HS-27A (cell line): ENCODE data around the gene WDFY3.
"Not testable (repeated sequence)": the region's sequence is repeated elsewhere in the genome, so short reads cannot be mapped to it uniquely, and the experiment has no call there.

ENCODE experiments used
- DNase-seq: peaks from one replicate; pipeline ENCODE4 v3.0.0-alpha.2; 2012; ENCODE audit warnings: low read depth, missing footprints

WDFY3 gene

DNA sequence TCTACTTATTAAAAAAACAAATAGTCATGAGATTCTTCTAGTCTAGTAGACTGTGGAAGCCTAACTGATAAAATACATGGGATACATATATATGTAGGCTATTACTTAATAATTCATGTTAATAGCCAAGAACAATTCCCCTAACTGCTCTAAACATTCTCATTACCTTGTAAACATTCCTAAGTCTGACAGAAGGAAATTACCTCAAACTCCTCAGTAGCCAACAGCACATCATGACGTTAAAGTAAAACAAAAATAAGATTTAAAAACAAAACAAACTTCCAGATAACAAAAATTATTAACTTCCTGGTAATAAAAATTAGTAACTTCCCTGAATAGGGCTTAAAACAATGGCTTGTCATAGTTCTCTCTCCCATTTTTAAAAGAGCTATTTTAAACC lies 109.2 kb downstream of the WDFY3 start:
- DNase-seq = no peak

DNA sequence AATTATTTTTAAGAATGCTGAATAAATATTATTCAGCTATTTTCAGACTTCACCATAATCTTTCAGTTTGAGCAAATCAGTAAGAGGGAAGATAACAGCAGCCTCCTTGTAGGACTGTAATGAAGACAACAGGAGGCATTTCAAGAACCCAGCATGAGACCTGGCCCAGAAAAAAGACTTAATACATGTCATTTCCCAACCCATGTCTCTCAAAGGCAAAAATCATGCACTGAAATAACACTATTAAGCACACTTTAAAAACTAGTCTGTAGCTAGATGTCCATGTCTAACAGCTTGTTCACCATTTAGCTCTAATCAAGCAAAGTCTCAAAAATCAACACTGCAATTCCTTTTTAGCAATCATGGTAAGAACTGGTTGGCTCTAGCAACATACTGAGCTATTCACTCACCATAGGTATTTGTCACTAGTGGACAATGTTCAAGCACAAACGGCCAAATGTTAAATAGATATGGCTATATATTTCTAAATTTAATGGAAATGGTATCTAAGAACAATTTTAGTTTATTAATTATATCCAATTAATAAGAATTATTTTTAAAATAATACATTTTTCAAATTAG lies 109.9 kb downstream of the WDFY3 start:
- DNase-seq = no peak

DNA sequence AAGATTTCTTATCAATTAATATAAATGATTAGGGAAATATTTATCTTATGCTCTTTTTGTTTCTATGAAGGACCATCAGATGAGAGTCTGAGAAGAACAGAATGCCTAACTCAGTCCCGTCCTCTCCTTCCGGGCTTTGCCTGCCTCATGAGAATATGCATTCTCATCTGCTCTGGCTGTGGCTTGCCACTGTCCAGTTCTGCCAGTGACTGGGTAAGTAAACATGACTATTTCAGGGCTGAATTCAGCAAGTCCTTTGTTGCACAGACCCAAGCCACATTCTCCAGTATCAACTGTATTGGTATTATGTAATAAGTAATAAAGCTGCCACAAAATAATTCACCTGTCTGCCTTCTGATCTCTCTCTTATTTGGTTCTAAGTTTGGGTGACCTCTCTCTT lies 110.7 kb downstream of the WDFY3 start:
- DNase-seq = no peak

DNA sequence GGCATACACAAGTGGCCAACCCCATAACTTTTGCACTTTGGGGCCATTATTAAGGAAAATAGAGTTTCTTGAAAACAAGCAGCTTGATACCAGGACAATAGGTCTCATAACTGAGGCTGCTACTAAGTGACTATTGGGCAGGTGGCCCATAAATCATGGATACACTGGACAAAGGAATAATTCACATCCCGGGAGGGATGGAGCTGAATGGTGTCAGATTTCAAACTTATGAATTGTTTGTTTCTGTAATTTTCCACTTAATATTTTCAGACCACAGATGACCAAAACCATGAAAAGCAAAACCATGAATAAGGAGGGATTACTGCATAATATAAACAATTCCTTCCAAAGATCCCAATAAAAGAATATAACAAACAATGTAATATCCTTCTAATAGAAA lies 114.4 kb downstream of the WDFY3 start:
- no peak for DNase-seq

DNA sequence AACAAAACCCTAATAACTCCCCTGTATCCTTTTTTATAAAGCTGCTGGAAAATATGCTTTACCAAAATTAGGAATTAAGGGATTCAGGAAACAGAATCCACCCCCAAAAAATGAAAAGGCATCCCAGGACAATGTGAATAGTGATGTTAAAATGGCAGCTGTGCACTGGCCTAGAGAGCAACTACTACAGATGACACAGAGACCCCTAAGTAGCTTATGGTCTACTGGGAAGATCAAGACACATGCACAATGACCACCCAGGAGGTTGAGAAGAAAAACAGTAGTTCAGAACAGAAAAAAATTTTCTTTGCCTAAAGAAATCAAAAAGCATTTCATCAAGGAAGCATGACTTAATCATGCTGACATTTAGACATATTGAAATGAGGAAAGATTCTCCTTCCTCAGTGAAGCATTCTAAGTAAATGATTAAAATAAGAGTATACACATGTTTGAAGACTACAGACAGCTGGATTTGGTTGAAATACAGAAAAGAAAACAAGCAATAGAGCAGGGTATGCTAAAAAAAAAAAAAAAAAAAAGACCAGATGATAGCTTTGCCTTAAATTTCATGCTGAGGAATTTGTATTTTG lies 117.3 kb downstream of the WDFY3 start:
- DNase-seq = no peak

DNA sequence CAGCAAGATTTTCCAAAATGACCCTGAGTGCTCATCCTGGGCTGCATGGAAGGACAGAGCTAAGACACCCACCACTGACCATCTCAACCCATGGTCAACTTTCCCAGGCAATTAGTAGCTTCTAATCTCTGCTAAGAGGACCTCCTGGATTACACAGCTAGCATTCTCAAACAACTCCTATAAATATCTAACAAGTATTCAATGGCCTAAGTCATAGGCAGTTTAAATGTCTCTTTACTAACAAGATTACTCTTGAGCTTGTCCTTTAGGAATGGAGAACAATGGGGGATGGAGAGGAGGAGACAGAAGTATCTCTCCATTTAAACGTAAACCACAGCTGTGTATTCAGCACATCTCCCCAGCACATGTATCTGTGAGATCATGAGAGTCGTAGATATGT lies 118.1 kb downstream of the WDFY3 start:
- DNase-seq = no peak

DNA sequence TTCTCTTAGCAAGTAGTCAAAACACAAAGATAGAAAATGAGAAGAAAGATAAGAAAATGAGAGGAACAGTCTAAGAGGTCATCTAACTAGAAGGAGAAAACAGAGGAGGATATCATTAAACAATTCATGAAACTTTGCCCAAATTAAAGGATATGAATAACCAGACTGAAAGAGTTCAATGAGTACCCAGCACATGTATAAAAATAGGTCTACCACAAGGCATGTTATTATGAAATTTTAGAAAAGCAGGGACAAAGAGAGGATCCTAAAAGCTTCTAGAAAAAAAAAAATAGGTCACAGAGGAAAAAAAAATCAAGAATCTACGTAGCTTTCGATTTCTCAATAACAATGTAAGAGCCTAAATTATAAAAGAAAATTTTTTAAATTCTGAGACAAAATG lies 118.5 kb downstream of the WDFY3 start:
- DNase-seq = no peak

DNA sequence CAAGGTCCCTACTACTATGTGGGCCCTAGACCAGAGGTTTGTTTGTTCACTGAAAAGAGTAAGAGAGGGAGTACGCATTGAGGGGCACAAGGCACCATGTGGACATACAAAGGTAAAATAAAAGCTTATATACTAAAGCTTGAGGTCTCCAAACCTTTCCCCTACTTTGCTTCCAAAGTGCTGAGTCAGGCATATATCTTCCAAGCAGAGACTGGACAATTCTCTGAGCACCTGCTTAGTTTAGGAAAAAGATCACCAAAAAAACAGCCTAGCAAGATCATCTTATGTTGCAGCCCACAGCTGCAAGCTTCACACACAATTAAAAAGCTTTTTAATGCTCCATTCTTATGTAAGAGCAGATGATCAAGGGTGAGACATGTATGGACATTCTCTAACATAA lies 119.5 kb downstream of the WDFY3 start:
- no peak for DNase-seq

DNA sequence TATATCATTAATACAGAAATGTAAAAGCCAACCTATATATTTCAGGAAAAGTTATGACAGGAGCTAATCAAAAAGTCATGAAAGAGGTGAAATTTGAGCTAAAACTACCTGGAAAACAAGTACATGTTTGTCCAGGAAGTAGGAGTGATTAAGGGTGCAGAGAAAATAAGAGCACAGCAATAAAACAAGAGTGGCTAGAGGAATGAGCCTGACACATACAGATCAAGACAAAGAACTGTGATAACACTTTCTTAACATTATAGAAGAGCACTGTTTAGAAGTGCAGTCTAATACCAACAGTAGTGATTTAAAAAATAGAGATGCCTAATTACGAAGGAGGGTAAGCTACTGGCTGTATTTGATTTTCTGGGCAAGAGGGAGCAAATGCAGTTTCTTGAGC lies 125.1 kb downstream of the WDFY3 start:
- DNase-seq = no peak

DNA sequence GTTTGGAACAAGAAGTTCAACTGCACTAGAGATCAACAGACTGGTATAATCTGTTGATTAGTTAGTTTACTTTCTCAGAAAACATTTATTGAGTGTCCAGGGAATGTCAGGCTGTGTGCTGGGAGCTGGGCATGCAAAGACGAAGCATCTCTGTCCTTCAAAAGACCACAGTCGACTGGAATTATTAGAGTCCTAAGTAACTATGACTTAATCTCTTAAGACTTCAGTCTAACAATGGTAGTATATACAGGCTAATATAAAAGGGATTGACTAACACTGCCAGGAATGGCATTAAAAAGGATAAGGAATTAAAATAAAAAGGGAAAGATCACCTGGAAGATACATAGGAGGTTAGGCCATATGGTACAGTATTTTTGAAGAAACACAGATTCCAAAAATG lies 128.7 kb downstream of the WDFY3 start:
- DNase-seq = no peak

DNA sequence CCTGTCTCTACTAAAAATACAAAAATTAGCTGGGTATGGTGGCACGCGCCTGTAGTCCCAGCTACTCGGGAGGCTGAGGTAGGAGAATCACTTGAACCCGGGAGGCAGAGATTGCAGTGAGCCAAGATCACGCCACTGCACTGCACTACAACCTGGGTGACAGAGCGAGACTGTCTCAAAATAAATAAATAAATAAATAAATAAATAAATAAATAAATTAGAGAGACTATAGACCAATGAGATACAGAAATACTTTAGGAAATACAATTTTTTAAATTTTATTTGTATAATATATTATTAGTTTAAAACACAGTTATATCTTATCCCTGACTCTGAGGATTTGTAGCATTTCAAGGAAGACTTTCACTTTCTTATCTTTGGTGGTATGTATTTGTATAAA lies 136.9 kb downstream of the WDFY3 start:
- DNase-seq = not testable (repeated sequence)

DNA sequence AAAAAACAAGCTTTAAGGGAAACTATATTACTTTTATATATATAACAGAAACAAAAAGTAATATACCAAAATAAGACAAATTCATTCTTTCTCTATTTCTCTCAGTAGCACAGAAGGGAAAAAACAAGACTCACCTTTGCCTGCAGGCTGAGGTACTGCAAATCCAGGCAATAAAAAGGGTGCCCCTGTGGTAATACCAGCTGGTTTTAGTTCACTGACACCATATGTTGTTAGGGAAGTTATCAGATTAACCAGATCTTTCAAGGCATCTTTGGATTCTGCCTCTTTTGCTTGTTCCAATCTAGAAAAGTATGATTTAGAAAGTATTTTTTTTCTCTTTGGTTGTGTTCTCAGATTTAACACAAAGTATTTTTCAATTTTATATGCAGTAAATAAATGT lies 139.8 kb downstream of the WDFY3 start:
- no peak for DNase-seq

DNA sequence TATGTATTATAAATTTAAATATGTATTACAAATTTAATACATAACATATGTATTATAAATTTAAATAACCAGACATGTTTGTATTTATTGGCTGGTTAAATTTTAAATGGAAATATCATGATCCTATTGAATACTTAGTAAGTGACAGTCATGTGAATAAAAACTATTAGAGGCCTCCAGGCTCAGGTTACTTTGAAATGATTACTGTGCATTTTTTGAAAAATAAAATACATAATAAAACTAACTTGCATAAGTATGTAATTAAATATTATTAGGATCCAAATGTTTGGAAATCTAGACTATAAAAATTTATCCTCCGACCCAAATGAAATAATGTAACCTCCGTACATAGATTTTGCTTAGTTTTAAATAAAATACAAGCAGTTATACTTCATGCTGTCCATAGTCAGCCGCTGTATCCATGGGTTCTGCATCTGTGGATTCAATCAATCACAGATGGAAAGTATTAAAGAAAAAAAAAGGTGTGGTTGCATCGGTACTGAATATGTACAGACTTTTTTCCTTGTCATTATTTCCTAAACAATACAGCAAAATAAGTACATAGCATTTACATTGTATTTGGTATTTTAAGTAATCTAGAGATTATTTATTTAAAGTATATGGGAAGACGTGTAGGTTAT lies 140.7 kb downstream of the WDFY3 start:
- DNase-seq = no peak

DNA sequence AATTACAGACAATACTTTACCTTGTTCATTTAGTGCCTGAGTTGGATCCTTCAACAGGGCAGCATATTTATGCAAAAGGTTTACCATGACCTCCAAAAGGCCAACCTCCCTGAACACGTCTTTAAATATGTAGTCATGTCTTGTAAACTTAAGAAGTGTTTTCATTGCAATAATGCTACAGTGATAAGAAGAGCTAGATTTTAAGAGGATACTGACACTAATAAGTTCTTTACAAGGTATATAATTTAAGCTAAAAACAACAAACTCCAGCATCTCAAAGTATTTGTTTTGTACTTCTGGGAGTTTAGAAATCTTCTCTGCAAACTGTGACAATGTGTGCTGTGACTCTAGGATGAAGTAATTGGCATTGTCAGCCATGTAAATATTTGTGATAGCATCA lies 145.4 kb downstream of the WDFY3 start:
- no peak for DNase-seq

DNA sequence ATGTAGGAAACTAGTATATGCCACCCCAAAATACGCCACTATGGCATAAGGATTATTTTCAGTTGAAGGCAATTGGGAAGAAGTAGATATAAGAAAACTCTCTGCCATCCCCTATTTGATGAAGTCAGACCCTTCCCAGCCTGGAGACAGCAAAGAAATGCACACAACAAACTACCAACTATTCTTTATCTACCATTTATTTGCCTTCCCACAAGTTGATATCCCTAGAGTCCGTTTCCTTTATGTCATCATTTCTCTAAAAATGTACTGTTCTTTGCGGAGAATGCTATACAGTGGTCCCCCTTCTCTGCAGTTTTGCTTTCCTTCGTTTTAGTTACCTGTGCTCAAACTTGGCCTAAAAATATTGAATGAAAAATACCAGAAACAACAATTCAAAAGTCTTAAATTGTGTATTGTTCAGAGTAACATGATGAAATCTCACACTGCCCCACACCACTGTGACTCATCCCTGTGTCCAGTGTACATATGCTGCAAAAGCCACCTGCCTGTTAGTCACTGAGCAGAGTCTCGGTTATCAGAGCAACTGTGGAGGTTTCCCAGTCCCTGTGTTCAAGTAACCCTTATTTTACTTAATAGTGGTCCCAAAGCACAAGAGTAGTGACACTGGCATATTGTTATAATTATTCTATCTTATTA lies 152.3 kb downstream of the WDFY3 start:
- peak; percentile 49 for DNase-seq

DNA sequence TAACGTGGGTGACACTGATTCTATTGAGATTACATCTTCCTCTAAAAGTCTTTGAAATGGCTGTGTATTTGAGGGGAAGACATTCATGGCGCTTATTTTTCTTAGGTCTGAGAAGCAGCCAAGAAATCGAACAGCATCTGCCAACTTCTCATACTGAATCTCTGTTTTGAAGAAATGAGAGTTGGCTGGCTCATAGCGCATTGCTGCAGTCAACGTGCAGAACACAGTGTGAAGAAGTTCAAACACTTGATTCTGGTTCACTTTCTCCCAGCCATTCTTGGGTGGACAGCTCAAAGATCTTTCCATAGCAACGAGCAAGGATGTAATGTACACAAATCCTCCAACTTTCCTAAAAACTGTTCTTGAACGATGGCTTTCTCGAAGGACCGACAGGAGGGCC lies 156.5 kb downstream of the WDFY3 start:
- DNase-seq = no peak

DNA sequence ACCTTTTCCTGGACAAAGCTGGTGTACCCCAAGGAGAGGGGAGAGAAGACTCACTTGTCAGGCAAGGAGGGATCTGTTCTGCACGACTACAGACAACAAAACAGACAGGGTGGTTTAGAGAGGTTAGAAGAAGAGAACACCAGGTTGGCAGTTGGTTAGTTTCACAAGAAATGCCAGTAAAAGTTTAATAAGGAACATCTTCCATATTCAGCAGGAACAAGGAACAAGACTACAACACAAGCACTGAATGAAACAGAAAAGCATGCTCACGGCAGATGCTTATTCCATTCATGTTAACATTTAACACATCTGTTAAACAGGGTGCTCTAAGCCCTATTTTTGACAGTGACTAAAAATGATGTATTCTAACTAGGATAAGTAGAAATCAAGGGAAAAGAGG lies 158.2 kb downstream of the WDFY3 start:
- no peak for DNase-seq

DNA sequence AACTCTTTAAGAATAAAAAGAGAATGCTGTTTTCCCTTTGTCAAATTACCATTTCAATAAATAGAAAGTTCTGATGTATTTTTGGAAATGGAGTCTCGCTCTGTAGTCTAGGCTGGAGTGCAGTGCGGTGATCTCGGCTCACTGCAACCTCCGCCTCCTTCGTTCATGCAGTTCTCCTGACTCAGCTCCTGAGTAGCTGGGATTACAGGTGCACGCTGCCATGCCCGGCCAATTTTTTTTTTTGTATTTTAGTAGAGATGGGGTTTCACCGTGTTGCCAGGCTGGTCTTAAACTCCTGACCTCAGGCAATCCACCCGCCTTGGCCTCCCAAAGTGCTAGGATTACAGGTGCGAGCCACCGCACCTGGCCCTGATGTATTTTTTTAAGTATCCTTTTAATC lies 159.9 kb downstream of the WDFY3 start:
- DNase-seq = not testable (repeated sequence)

DNA sequence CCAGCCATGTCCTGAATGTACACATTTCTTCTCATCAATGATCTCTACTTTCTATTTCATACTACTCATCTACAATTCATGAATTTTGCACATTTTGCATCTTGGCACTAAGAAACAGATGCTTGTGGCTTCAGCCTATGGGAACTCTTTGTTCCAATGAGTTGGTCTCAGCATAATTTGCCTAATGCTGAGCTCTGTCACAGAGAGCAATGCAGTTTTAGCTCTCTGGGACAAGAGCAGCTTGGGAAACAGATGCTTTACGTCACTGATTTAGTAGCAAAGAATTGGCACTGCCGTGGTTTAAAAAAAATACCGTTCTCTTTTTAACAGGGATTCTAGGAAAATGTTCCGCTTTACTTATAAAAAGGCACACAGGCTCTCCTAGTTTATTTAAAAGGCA lies 162.4 kb downstream of the WDFY3 start:
- DNase-seq = no peak

DNA sequence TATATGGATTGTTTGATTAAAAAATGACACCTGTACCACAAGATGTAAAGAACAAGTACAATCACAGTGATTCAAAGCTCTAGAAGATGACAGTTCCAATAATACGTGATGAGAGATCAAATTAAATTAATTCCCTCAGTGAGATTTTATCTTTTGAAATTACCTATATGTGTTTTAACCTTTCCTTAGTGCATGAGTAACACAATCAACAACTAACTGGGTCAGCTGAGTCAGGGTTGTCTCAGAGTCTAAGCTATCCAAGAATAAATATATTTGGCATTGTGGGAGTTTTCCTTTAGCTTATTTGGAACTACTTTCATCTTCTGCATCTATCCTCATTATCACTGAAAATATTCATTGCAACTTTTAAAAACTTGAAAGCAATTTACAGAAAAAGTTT lies 162.8 kb downstream of the WDFY3 start:
- DNase-seq = no peak

DNA sequence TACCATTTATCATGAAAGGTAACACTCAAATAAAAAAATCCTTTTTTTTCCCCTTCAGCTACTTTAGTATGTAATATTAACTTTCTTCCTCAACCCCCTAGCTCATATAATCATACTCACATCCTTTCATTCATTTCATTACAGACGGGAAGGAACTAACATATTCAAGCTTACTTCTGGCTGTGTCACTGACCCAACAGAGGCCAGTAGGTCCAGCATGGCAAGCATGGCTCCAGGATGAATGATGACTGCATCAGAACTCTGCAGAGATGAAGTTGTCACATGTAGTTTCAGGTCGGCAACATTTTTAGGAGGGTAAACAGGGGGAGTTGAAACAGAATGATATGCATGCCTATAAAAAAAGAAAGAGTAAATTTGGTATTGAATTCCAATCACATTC lies 163.4 kb downstream of the WDFY3 start:
- DNase-seq = no peak

DNA sequence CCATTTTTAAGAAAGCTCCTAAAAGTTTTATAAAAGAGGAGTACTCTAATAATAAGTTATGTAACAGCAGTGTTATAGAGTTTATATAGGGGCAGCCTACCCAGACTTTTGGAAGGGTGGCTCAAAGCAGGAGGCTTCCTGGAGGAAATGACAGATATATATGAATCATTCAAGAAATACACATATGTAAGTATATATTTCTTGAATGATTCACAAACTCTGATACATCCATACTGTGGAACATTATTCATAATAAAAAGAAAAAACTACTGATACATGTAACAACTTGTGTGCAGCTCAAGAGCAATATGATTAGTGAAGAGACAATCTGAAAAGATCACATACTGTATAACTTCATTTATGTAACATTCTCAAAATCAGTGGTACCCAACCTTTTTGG lies 166.2 kb downstream of the WDFY3 start:
- no peak for DNase-seq

DNA sequence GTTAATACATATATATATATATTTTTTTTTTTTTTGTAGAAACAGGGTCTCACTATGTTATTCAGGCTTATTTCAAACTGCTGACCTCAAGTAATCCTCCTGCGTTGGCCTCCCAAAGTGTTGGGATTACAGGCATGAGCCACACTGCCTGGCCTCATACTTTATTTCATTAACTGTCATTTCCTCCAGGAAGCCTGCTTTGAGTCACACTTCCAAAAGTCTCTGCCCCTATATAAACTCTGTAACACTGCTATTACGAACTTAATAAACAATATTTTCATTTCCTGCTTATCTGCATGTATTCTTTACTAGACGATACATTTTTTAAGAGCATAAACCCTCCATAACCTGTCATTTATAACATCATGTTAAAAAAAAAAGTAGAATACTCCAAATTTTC lies 167.2 kb downstream of the WDFY3 start:
- no peak for DNase-seq

DNA sequence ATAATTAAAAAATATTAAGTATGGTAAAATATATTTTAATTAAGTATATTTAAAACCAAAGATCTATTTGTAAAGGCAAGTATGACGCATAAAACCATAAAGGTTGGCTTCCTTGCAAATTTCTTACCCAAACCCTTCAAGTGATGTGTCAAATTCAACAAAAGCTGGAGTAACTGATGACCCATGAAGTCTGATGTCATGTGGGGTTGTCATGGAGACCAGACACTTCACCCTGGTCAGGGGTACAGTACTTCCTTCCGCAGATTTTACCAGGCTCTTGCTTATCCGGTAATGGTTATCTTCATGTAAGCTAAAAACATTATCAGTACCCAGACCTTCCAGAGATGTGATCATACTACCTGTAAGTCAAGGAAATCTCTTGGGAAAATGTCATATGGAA lies 170.1 kb downstream of the WDFY3 start:
- DNase-seq = no peak
